HepG2 (cell line): ENCODE results near the gene ERICH6. TPM values are rescaled to one million over a fixed set of nuclear protein-coding genes. Genes with fewer than 3 reads are reported as not detected.

ENCODE experiments used
- ATM ChIP-seq: fragments of 450-650 bp; IDR thresholded peaks from 2 replicates; pipeline ENCODE4 v1.7.1; 2017; ENCODE audit warnings: mild to moderate bottlenecking, borderline replicate concordance
- CREB1 ChIP-seq, 2 experiments: fragments of 450-650 bp in 1 of 2; IDR thresholded peaks; 2 replicates each; pipeline ENCODE4 v1.6.1; 2016 to 2017; ENCODE audit warnings: control low read depth in 1 of 2, mild to moderate bottlenecking in 1 of 2, missing compliant biosample characterization in 1 of 2, missing genetic modification characterization in 1 of 2
- ELF3 ChIP-seq: IDR thresholded peaks from 2 replicates; pipeline ENCODE4 v1.6.1; 2016; ENCODE audit warnings: missing genetic modification reagents, missing compliant biosample characterization
- FOXC1 ChIP-seq: sonication (generic); formaldehyde crosslinking; IDR thresholded peaks from 2 replicates; pipeline ENCODE4 v1.8.0; 2022; ENCODE audit warnings: mild to moderate bottlenecking, missing genetic modification reagents, borderline replicate concordance
- GLMP ChIP-seq: sonication (generic); formaldehyde crosslinking; IDR thresholded peaks from 2 replicates; pipeline ENCODE4 v1.9.0; 2021; ENCODE audit warnings: missing genetic modification reagents, mild to moderate bottlenecking, borderline replicate concordance
- HINFP ChIP-seq: sonication (generic); formaldehyde crosslinking; IDR thresholded peaks from 2 replicates; pipeline ENCODE4 v1.4.0; 2020; ENCODE audit warnings: low read depth, mild to moderate bottlenecking, missing genetic modification reagents
- KDM2A ChIP-seq: sonication (generic); formaldehyde crosslinking; IDR thresholded peaks from 2 replicates; pipeline ENCODE4 v1.4.0; 2020; ENCODE audit warnings: low read depth, missing genetic modification reagents, borderline replicate concordance
- RBAK ChIP-seq: sonication (generic); formaldehyde crosslinking; IDR thresholded peaks from 2 replicates; pipeline ENCODE4 v1.5.1; 2020; ENCODE audit warnings: mild to moderate bottlenecking, missing genetic modification reagents
- RBFOX2 ChIP-seq: fragments of 200-400 bp; formaldehyde crosslinking; IDR thresholded peaks from 2 replicates; pipeline ENCODE4 v1.6.1; 2017; ENCODE audit warnings: low read depth, mild to moderate bottlenecking, low read length
- SP2 ChIP-seq: sonication (generic); formaldehyde crosslinking; IDR thresholded peaks from 2 replicates; pipeline ENCODE4 v1.5.1; 2020; ENCODE audit warnings: mild to moderate bottlenecking, missing genetic modification reagents
- TBP ChIP-seq: sonication (generic); formaldehyde crosslinking; IDR thresholded peaks from 2 replicates; pipeline ENCODE4 v1.5.0; 2020; ENCODE audit warnings: missing genetic modification reagents
- ZBTB7B ChIP-seq: sonication (generic); formaldehyde crosslinking; IDR thresholded peaks from 2 replicates; pipeline ENCODE4 v1.4.0; 2020; ENCODE audit warnings: missing genetic modification reagents
- ZFP36 ChIP-seq: fragments of 150-350 bp; IDR thresholded peaks from 2 replicates; pipeline ENCODE4 v1.6.1; 2018; ENCODE audit warnings: borderline replicate concordance, low read length, low read depth; ENCODE audit not compliant: partially characterized antibody
- ZNF260 ChIP-seq: sonication (generic); formaldehyde crosslinking; IDR thresholded peaks from 2 replicates; pipeline ENCODE4 v1.4.0; 2020; ENCODE audit warnings: missing genetic modification reagents, low read depth, mild to moderate bottlenecking, borderline replicate concordance
- ZNF331 ChIP-seq: sonication (generic); formaldehyde crosslinking; IDR thresholded peaks from 2 replicates; pipeline ENCODE4 v1.4.0; 2020; ENCODE audit warnings: missing genetic modification reagents
- ZNF430 ChIP-seq: sonication (generic); formaldehyde crosslinking; IDR thresholded peaks from 2 replicates; pipeline ENCODE4 v1.9.0; 2021; ENCODE audit warnings: mild to moderate bottlenecking, missing genetic modification reagents
- ZNF460 ChIP-seq: sonication (generic); formaldehyde crosslinking; IDR thresholded peaks from 2 replicates; pipeline ENCODE4 v1.5.1; 2020; ENCODE audit warnings: missing genetic modification reagents, mild to moderate bottlenecking, borderline replicate concordance
- ZNF550 ChIP-seq: sonication (generic); formaldehyde crosslinking; IDR thresholded peaks from 2 replicates; pipeline ENCODE4 v1.4.0; 2020; ENCODE audit warnings: mild to moderate bottlenecking, missing genetic modification reagents, borderline replicate concordance
- ZNF891 ChIP-seq: sonication (generic); formaldehyde crosslinking; IDR thresholded peaks from 2 replicates; pipeline ENCODE4 v1.5.0; 2020; ENCODE audit warnings: mild to moderate bottlenecking, missing genetic modification reagents
- polyA plus RNA-seq, 8 experiments: library from polyadenylated mRNA; depleted of rRNA in 3 of 8; stranded (reverse) in 7 of 8; unstranded in 1 of 8; fragments of >200 nt; fragmentation: Illumina TruSeq in 4 of 8; extraction: Trizol in 4 of 8; gene quantifications; 2 replicates each; pipeline versions ENCODE4 v1.2.1 to v1.2.3, GENCODE V29; 2011 to 2016; ENCODE audit warnings: low read depth in 4 of 8, missing spikeins in 1 of 8, mixed read lengths in 1 of 8; ENCODE audit not compliant: insufficient read depth in 1 of 8
- total RNA-seq, 5 experiments: library from RNA; depleted of rRNA; stranded (reverse); fragments of >200 nt; fragmentation: Illumina TruSeq; extraction: Trizol; gene quantifications; 2 replicates each; pipeline ENCODE4 v1.2.3, GENCODE V29; 2016; ENCODE audit warnings: low read depth in 1 of 5
- TF ChIP-seq, protein P1 (sequence below): IDR thresholded peaks from 2 replicates; pipeline ENCODE4 v1.6.1; 2016; ENCODE audit warnings: low read depth, control low read depth
- TF ChIP-seq, protein P2 (sequence below): sonication (generic); formaldehyde crosslinking; IDR thresholded peaks from 2 replicates; pipeline ENCODE4 v1.5.1; 2020; ENCODE audit warnings: missing genetic modification reagents, mild to moderate bottlenecking, borderline replicate concordance
- TF ChIP-seq, protein P3 (sequence below): IDR thresholded peaks from 2 replicates; pipeline ENCODE4 v1.6.1; 2016; ENCODE audit warnings: low read depth

The ERICH6 gene
- total and polyA plus RNA-seq, 2 of the 13 experiments (the other 11 are each of a cell fraction or from before 2014, with no cell fraction given), result 0.03 TPM; not detected in 1

- no peak for TF ChIP-seq ZNF891 (CRISPR knock-in tag)
- TF ChIP-seq TBP (CRISPR knock-in tag), result no peak
- TF ChIP-seq ZNF460 (CRISPR knock-in tag), result no peak
- TF ChIP-seq, protein P1, sequence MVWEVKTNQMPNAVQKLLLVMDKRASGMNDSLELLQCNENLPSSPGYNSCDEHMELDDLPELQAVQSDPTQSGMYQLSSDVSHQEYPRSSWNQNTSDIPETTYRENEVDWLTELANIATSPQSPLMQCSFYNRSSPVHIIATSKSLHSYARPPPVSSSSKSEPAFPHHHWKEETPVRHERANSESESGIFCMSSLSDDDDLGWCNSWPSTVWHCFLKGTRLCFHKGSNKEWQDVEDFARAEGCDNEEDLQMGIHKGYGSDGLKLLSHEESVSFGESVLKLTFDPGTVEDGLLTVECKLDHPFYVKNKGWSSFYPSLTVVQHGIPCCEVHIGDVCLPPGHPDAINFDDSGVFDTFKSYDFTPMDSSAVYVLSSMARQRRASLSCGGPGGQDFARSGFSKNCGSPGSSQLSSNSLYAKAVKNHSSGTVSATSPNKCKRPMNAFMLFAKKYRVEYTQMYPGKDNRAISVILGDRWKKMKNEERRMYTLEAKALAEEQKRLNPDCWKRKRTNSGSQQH (CRISPR knock-in tag), result no peak
- no peak; the same call in 1 of the 2 replicates for TF ChIP-seq ZNF430 (CRISPR knock-in tag)
- no peak for TF ChIP-seq ZBTB7B (CRISPR knock-in tag)
- 0 out of 2 replicates have a peak, but pooled peaks have one; percentile 49 for TF ChIP-seq HINFP
- no peak for TF ChIP-seq RBAK (CRISPR knock-in tag)
- TF ChIP-seq ZFP36, result no peak
- no peak for TF ChIP-seq ZNF550 (CRISPR knock-in tag)
- no peak for TF ChIP-seq ATM
- TF ChIP-seq ELF3 (CRISPR knock-in tag), result peak; percentile 51
- no peak for TF ChIP-seq GLMP (CRISPR knock-in tag)
- TF ChIP-seq KDM2A (CRISPR knock-in tag), result no peak
- TF ChIP-seq, protein P2, sequence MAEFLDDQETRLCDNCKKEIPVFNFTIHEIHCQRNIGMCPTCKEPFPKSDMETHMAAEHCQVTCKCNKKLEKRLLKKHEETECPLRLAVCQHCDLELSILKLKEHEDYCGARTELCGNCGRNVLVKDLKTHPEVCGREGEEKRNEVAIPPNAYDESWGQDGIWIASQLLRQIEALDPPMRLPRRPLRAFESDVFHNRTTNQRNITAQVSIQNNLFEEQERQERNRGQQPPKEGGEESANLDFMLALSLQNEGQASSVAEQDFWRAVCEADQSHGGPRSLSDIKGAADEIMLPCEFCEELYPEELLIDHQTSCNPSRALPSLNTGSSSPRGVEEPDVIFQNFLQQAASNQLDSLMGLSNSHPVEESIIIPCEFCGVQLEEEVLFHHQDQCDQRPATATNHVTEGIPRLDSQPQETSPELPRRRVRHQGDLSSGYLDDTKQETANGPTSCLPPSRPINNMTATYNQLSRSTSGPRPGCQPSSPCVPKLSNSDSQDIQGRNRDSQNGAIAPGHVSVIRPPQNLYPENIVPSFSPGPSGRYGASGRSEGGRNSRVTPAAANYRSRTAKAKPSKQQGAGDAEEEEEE (CRISPR knock-in tag), result no peak
- no peak for TF ChIP-seq ZNF260 (CRISPR knock-in tag)
- TF ChIP-seq RBFOX2, result no peak
- TF ChIP-seq FOXC1 (CRISPR knock-in tag), result no peak
- TF ChIP-seq ZNF331 (CRISPR knock-in tag), result 0 out of 2 replicates have a peak, but pooled peaks have one; percentile 49
- no peak for TF ChIP-seq SP2 (CRISPR knock-in tag)
- TF ChIP-seq CREB1 (IDR thresholded peaks at IDR 0.05), result no peak
- TF ChIP-seq CREB1 (CRISPR knock-in tag; IDR thresholded peaks at IDR 0.05), result no peak
- TF ChIP-seq, protein P3, sequence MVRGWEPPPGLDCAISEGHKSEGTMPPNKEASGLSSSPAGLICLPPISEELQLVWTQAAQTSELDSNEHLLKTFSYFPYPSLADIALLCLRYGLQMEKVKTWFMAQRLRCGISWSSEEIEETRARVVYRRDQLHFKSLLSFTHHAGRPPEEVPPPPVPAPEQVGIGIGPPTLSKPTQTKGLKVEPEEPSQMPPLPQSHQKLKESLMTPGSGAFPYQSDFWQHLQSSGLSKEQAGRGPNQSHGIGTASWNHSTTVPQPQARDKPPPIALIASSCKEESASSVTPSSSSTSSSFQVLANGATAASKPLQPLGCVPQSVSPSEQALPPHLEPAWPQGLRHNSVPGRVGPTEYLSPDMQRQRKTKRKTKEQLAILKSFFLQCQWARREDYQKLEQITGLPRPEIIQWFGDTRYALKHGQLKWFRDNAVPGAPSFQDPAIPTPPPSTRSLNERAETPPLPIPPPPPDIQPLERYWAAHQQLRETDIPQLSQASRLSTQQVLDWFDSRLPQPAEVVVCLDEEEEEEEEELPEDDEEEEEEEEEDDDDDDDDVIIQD, result 0 out of 2 replicates have a peak, but pooled peaks have one; percentile 26
Observed at GRCh38 chr3:150737874-150738679, 34.4 kb upstream of the ERICH6 start (continued).
